Keratinocyte (primary cell): Measurements from ENCODE around the gene F7. TPM values are rescaled to one million over a fixed set of nuclear protein-coding genes. Genes with fewer than 3 reads are reported as not detected.

Experiments
- DNase-seq: peaks from one replicate; pipeline ENCODE4 v3.0.0-alpha.2; 2011; ENCODE audit warnings: low read depth, missing footprints, low spot score
- FAIRE-seq: peaks from 2 replicates; lab custom pipeline; 2011; peaks lifted over from hg19 to GRCh38; lab: Jason Lieb, UNC
- H2AFZ ChIP-seq: 2 replicates; pipeline ENCODE4 v1.6.0; 2012; ENCODE audit warnings: low read length, control low read depth, inconsistent platforms; ENCODE audit not compliant: control insufficient read depth
- H3K27ac ChIP-seq: 2 replicates; pipeline ENCODE4 v1.5.1; 2011; ENCODE audit warnings: low read length; ENCODE audit not compliant: control insufficient read depth, insufficient read depth
- H3K27me3 ChIP-seq: 3 replicates; pipeline ENCODE4 v1.6.0; 2011; ENCODE audit warnings: low read length; ENCODE audit not compliant: control insufficient read depth, insufficient read depth; ENCODE audit errors: extremely low read depth
- H3K36me3 ChIP-seq, 2 experiments: 2 replicates in 1 of 2; 3 replicates in 1 of 2; pipeline ENCODE4 v1.5.1; 2011; ENCODE audit warnings: low read length in 2 of 2, mild to moderate bottlenecking in 1 of 2; ENCODE audit not compliant: control insufficient read depth in 2 of 2, insufficient read depth in 2 of 2; ENCODE audit errors: extremely low read depth in 1 of 2
- H3K4me1 ChIP-seq: 3 replicates; pipeline ENCODE4 v1.5.1; 2011; ENCODE audit warnings: low read length; ENCODE audit not compliant: control insufficient read depth, insufficient read depth; ENCODE audit errors: extremely low read depth
- H3K4me2 ChIP-seq: 3 replicates; pipeline ENCODE4 v1.6.0; 2011; ENCODE audit warnings: low read depth, low read length; ENCODE audit not compliant: control insufficient read depth, insufficient read depth; ENCODE audit errors: extremely low read depth
- H3K4me3 ChIP-seq, 3 experiments: fragments of 200-600 bp in 1 of 3; sonication (generic) in 1 of 3; 2 replicates in 2 of 3; 3 replicates in 1 of 3; pipeline ENCODE4 v1.5.1; 2011 to 2016; ENCODE audit warnings: low read length in 3 of 3, mild to moderate bottlenecking in 3 of 3, control low read depth in 2 of 3, inconsistent platforms in 1 of 3, low read depth in 1 of 3, mixed read lengths in 1 of 3, mixed run types in 1 of 3, moderate library complexity in 1 of 3; ENCODE audit not compliant: control insufficient read depth in 2 of 3, insufficient read depth in 2 of 3; ENCODE audit errors: extremely low read depth in 1 of 3
- H3K79me2 ChIP-seq: 2 replicates; pipeline ENCODE4 v1.6.0; 2012; ENCODE audit warnings: low read length; ENCODE audit not compliant: control insufficient read depth, insufficient read depth
- H3K9ac ChIP-seq: 3 replicates; pipeline ENCODE4 v1.6.0; 2011; ENCODE audit warnings: low read length; ENCODE audit not compliant: control insufficient read depth, insufficient read depth; ENCODE audit errors: extremely low read depth
- H3K9me1 ChIP-seq: 3 replicates; pipeline ENCODE4 v1.6.0; 2011; ENCODE audit warnings: low read length; ENCODE audit not compliant: control insufficient read depth, insufficient read depth; ENCODE audit errors: extremely low read depth
- H3K9me3 ChIP-seq: 2 replicates; pipeline ENCODE4 v1.5.1; 2012; ENCODE audit warnings: low read depth, low read length; ENCODE audit not compliant: control insufficient read depth
- H4K20me1 ChIP-seq: 3 replicates; pipeline ENCODE4 v1.6.0; 2011; ENCODE audit warnings: low read length; ENCODE audit not compliant: control insufficient read depth, insufficient read depth; ENCODE audit errors: extremely low read depth
- CTCF ChIP-seq, 3 experiments: IDR thresholded peaks in 1 of 3; conservative IDR thresholded peaks in 1 of 3; optimal IDR thresholded peaks in 1 of 3; 2 replicates in 2 of 3; 3 replicates in 1 of 3; pipeline versions ENCODE3 to v1.5.1; 2011; ENCODE audit warnings: low read length in 3 of 3, mild to moderate bottlenecking in 3 of 3, moderate library complexity in 2 of 3, control low read depth in 1 of 3, inconsistent platforms in 1 of 3; ENCODE audit not compliant: insufficient read depth in 2 of 3; ENCODE audit errors: extremely low read depth in 1 of 3
- EZH2 ChIP-seq: IDR thresholded peaks from one replicate; pipeline ENCODE4 v1.6.1; 2012; ENCODE audit warnings: inconsistent platforms, mild to moderate bottlenecking, low read length, moderate library complexity
- dilution Hi-C: fragments of 300-500 bp; cut with MboI; formaldehyde crosslinking; loops from one replicate; pipeline ENCODE4 v1.7.0; 2020; ENCODE audit warnings: low sequenced_read_pairs; ENCODE audit not compliant: extremely low pct_ligation_motif_present
- polyA plus RNA-seq, 5 experiments: library from polyadenylated mRNA; depleted of rRNA in 3 of 5; stranded (reverse) in 3 of 5; stranded (forward) in 1 of 5; unstranded in 1 of 5; fragments of >200 nt; gene quantifications; 1 replicate in 1 of 5; 2 replicates in 3 of 5; 3 replicates in 1 of 5; pipeline versions ENCODE4 v1.2.1 to v1.2.3, GENCODE V29; 2011 to 2012; ENCODE audit warnings: missing spikeins in 2 of 5, low read depth in 1 of 5, low replicate concordance in 1 of 5
- small RNA-seq, 3 experiments: library from RNA; depleted of rRNA; stranded (forward); fragments of <200 nt; gene quantifications; one replicate each; pipeline ENCODE3, GENCODE V24; 2012; ENCODE audit warnings: low read depth in 3 of 3, low replicate concordance in 1 of 3; ENCODE audit not compliant: insufficient read length in 3 of 3

Gene F7
- polyA plus RNA-seq, 1 donor (not counting 4 experiments of a cell fraction or from before 2014, with no cell fraction given) = not detected

- DNase-seq = no peak
Observed at GRCh38 chr13:113168211-113168610, 62.6 kb downstream of the F7 start.

GRCh38 chr13:113169277-113170272 is 64.0 kb downstream of the F7 start:
- Histone ChIP-seq H2AFZ (no peak overlapping the region), H3K9me3 (no peaks in the 10 kb centered on the region), H3K9ac (no peak overlapping the region), H3K9me1 (no peaks in the 10 kb centered on the region), H4K20me1 (no peaks in the 10 kb centered on the region), H3K36me3 (peaks cover 9 to 15% of the 10 kb centered on the region in 2 experiments), H3K27me3 (no peaks in the 10 kb centered on the region), H3K4me1 (no peaks in the 10 kb centered on the region), H3K4me2 (no peak overlapping the region), H3K4me3 (no peak overlapping the region), H3K27ac (no peak overlapping the region), H3K79me2 (no peaks in the 10 kb centered on the region)
- no peak for DNase-seq
- no peak for FAIRE-seq
- dilution Hi-C loops = no loop called here
- TF ChIP-seq CTCF (optimal IDR thresholded peaks at IDR 0.05 in 1 of 3, IDR thresholded peaks at IDR 0.05 in 1 of 3, conservative IDR thresholded peaks at IDR 0.05 in 1 of 3; ENCODE audit: extremely low read depth in 1 of 3, insufficient read depth in 2 of 3, low read length in 3 of 3) (no peak), EZH2 (no peak)

More at GRCh38 chr13:113168211-113168610, 62.6 kb downstream of the F7 start:
- peaks cover under 1% of the 10 kb centered on the region for H3K27me3 ChIP-seq
- H3K36me3 ChIP-seq = peaks cover 9 to 15% of the 10 kb centered on the region in 2 experiments
- TF ChIP-seq CTCF (optimal IDR thresholded peaks at IDR 0.05 in 1 of 3, IDR thresholded peaks at IDR 0.05 in 1 of 3, conservative IDR thresholded peaks at IDR 0.05 in 1 of 3; ENCODE audit: extremely low read depth in 1 of 3, insufficient read depth in 2 of 3, low read length in 3 of 3) (no peak), EZH2 (no peak)
- H3K79me2 ChIP-seq = no peaks in the 10 kb centered on the region
- no peak for FAIRE-seq
- no peaks in the 10 kb centered on the region for H3K9me1 ChIP-seq
- no peak overlapping the region for H2AFZ ChIP-seq
- H3K9ac ChIP-seq = no peak overlapping the region
- dilution Hi-C loops = no loop called here
- no peak overlapping the region for H3K27ac ChIP-seq
- H4K20me1 ChIP-seq = no peaks in the 10 kb centered on the region
- H3K9me3 ChIP-seq = no peaks in the 10 kb centered on the region
- no peak overlapping the region for H3K4me3 ChIP-seq
- H3K4me2 ChIP-seq = no peak overlapping the region
- no peaks in the 10 kb centered on the region for H3K4me1 ChIP-seq

Small RNA genes within 50 kb of the gene (small RNA-seq; reads per million reads assigned to genes)
- gene AL137002.1 = 0 reads per million in 3 experiments

Other genes starting within 250 kb of the F7 start
- gene MCF2L, start 136.6 kb upstream of the F7 start, polyA plus RNA-seq = 0.14 TPM in 1 of 3 replicates, not detected in the others
- gene F10, start 17.0 kb downstream of the F7 start, polyA plus RNA-seq = not detected in 3 replicates
- not detected in 3 replicates for gene PROZ, start 52.9 kb downstream of the F7 start, polyA plus RNA-seq
- gene PCID2, start 102.9 kb downstream of the F7 start, polyA plus RNA-seq = 52.7 to 76.5 TPM (median 64.8 TPM) in 3 replicates
- gene CUL4A, start 103.8 kb downstream of the F7 start, polyA plus RNA-seq = 35.8 to 69.3 TPM (median 57.3 TPM) in 3 replicates
- gene LAMP1, start 191.4 kb downstream of the F7 start, polyA plus RNA-seq = 202 to 251 TPM (median 232 TPM) in 3 replicates